Tibial nerve (tissue), 4 donors: Measurements from ENCODE around the gene FBP1. TPM values are rescaled to one million over a fixed set of nuclear protein-coding genes. Genes with fewer than 3 reads are reported as not detected.

Experiments used
- DNase-seq, 2 donors: peaks; one replicate each; pipeline ENCODE4 v3.0.0-alpha.2; 2019; ENCODE audit warnings: low spot score in 2 of 2
- H3K27ac ChIP-seq, 4 donors: fragments of 200-600 bp; sonication (generic) in 3 of 4; one replicate each; pipeline ENCODE4 v1.5.1; 2017 to 2019; ENCODE audit warnings: mild to moderate bottlenecking in 1 of 4
- H3K27me3 ChIP-seq, 2 donors: fragments of 200-600 bp; sonication (generic) in 1 of 2; one replicate each; pipeline versions ENCODE4 v1.5.1 to v1.6.0; 2017 to 2019
- H3K36me3 ChIP-seq, 3 donors: fragments of 200-600 bp; sonication (generic); one replicate each; pipeline ENCODE4 v1.5.1; 2018 to 2019
- H3K4me1 ChIP-seq, 4 donors: fragments of 200-600 bp; sonication (generic) in 3 of 4; one replicate each; pipeline ENCODE4 v1.5.1; 2017 to 2019
- H3K4me3 ChIP-seq, 4 donors: fragments of 200-600 bp; sonication (generic) in 3 of 4; one replicate each; pipeline ENCODE4 v1.5.1; 2017 to 2019; ENCODE audit warnings: mild to moderate bottlenecking in 1 of 4, moderate library complexity in 1 of 4
- H3K9me3 ChIP-seq, 4 donors: fragments of 200-600 bp; sonication (generic) in 3 of 4; one replicate each; pipeline ENCODE4 v1.5.1; 2017 to 2019
- EP300 ChIP-seq, 2 donors: sonication (generic); formaldehyde crosslinking; IDR thresholded peaks; one replicate each; pipeline ENCODE4 v1.6.1; 2017; ENCODE audit warnings: antibody characterized with exemption in 2 of 2, mild to moderate bottlenecking in 1 of 2
- POLR2A ChIP-seq, 2 donors: fragments of 450-650 bp; IDR thresholded peaks; one replicate each; pipeline ENCODE4 v1.6.1; 2017; ENCODE audit warnings: antibody characterized with exemption in 2 of 2, mild to moderate bottlenecking in 2 of 2, moderate library complexity in 2 of 2
- WGBS, 2 donors: methylation state at CpG; one replicate each; pipeline ENCODE4 v1.1.5; 2018; 5-methylcytosine and 5-hydroxymethylcytosine counted together
- total RNA-seq, 4 donors: library from RNA; depleted of rRNA; stranded (reverse); fragments of >200 nt; gene quantifications; one replicate each; pipeline ENCODE4 v1.1.0, GENCODE V29; 2016
- TF ChIP-seq, protein P1 (sequence below), 5 experiments: fragments of 200-600 bp in 3 of 5; fragments of 450-650 bp in 2 of 5; sonication (generic) in 3 of 5; IDR thresholded peaks; one replicate each; pipeline ENCODE4 v1.5.1; 2016 to 2019; ENCODE audit warnings: antibody characterized with exemption in 5 of 5, mild to moderate bottlenecking in 3 of 5, moderate library complexity in 2 of 5

Gene FBP1
- 1 to 10 TPM; 4.8 to 8.6 (median 5.8) TPM for total RNA-seq

DNA sequence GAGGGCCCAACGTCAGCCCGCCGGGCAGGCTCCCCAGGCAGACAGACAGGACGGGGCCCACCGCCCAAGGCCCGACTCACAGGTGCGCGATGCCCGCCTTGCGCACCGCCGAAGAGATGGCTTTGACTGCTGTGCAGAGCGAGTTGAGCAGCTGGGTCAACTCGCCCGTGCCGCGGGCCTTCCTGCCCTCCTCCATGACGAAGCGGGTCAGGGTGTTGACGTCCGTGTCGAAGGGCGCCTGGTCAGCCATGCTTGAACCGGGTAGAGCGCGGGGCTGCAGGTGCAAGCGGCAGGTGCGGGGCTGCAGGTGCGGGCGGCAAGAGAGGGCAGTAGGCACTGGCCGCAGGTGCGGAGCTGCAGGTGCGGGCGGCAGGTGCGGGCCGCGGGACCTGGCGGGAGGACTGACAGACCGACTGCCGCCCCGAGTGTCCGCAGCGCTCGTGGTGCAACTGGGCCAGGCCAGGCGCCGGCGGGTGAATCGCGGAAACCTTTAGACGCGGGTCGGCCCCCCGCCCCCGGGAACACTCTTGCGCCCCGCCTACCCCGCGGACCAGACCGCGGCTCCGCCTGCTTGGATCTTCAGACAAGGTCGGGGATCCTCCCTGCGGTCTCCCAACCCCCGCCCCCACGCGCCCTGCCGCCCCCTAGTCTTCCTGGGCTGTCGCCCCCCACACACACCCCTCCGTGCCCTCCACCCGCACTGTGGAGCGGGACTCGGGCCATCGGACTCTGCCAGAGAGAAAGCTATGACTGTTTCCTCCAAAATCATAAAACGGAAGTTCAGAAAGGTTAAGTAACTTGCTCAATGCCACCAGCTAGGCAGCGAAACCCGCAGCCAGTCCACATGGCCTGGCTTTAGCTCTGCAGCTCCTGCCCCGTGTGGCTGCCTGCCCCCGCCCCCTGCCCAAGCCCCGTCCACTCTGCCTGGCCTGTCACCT lies at the start of gene FBP1:
Gene FBP1, minus strand, starts transcription at position 458 of the 938 bp plus-strand sequence. Its CDS starts 208 bp downstream, at position 250.
- no peak for DNase-seq
- H3K4me3 ChIP-seq: peak within 1 kb of the TSS; percentile 39 to 72 (median 70)
- H3K27ac ChIP-seq: peak within 1 kb of the TSS in 3 of 4 donors; percentile 46 to 74 (median 66)
- peaks cover 0 to 17% (median 8%) of the 10 kb centered on the region in 4 donors for H3K4me1 ChIP-seq
- TF ChIP-seq, protein P1, sequence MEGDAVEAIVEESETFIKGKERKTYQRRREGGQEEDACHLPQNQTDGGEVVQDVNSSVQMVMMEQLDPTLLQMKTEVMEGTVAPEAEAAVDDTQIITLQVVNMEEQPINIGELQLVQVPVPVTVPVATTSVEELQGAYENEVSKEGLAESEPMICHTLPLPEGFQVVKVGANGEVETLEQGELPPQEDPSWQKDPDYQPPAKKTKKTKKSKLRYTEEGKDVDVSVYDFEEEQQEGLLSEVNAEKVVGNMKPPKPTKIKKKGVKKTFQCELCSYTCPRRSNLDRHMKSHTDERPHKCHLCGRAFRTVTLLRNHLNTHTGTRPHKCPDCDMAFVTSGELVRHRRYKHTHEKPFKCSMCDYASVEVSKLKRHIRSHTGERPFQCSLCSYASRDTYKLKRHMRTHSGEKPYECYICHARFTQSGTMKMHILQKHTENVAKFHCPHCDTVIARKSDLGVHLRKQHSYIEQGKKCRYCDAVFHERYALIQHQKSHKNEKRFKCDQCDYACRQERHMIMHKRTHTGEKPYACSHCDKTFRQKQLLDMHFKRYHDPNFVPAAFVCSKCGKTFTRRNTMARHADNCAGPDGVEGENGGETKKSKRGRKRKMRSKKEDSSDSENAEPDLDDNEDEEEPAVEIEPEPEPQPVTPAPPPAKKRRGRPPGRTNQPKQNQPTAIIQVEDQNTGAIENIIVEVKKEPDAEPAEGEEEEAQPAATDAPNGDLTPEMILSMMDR (IDR thresholded peaks at IDR 0.05): no peak
- TF ChIP-seq EP300 (IDR thresholded peaks at IDR 0.05) (no peak), POLR2A (IDR thresholded peaks at IDR 0.05) (no peak)
- H3K27me3 ChIP-seq: peaks cover 0 to 9% of the 10 kb centered on the region in 2 donors
- H3K9me3 ChIP-seq: no peaks in the 10 kb centered on the region
- H3K36me3 ChIP-seq: no peaks in the 10 kb centered on the region
- 2 to 16% methylated on average over 22 to 68 of the region's 79 CpGs for WGBS, 2 donors

DNA sequence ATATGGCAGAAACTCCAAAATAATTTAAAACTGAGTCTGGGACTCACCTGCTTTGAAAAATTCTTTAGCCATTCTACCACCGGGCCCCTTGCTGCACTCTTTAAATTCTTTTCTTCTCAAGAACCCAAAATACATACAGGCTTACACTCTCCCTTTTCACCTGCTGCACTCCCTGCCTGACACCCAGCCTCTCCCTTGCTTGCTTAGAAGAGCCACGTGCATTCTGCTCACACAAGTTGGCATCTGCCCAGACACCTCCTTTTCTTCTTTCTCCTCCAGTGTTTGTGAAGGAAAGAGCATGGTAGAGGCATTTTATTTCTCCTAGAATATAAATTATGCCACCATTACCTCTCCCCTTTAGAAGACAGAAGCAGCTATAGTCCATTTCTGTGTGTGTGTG lies 48.1 kb upstream of the FBP1 start:
- TF ChIP-seq EP300 (IDR thresholded peaks at IDR 0.05): no peak
- TF ChIP-seq, protein P1 (IDR thresholded peaks at IDR 0.05): no peak
- TF ChIP-seq POLR2A (IDR thresholded peaks at IDR 0.05): no peak
- H3K27me3 ChIP-seq: no peaks in the 10 kb centered on the region
- no peak overlapping the region for H3K27ac ChIP-seq
- H3K36me3 ChIP-seq: no peaks in the 10 kb centered on the region
- no peak overlapping the region for H3K4me3 ChIP-seq
- H3K9me3 ChIP-seq: no peaks in the 10 kb centered on the region
- 68 to 70% methylated on average over 2 of the region's 2 CpGs for WGBS, 2 donors
- no peak for DNase-seq
- H3K4me1 ChIP-seq: peaks cover 0 to 2% (median 0%) of the 10 kb centered on the region in 4 donors

DNA sequence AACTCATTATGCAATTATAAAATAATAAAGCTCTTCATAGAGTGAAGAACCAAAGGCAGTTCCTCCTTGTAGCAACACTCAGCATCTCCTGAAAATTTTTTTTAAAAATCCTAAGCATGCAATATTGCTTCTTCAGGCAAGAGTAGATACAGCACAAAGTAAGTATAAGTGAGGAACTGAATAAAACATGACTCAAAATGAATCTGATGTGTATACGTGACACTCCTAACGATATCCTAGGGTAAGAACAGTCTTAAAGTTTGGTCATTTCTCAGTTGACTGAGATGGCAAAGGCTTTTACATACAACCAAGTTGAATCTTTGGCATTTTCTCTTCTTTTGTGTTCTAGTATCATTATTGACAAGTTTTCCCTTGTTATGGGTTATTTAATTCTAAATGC lies 46.0 kb upstream of the FBP1 start:
- H3K4me1 ChIP-seq: peaks cover 0 to 9% (median 0%) of the 10 kb centered on the region in 4 donors
- TF ChIP-seq, protein P1 (IDR thresholded peaks at IDR 0.05): no peak
- TF ChIP-seq POLR2A (IDR thresholded peaks at IDR 0.05) (no peak), EP300 (IDR thresholded peaks at IDR 0.05) (no peak)

DNA sequence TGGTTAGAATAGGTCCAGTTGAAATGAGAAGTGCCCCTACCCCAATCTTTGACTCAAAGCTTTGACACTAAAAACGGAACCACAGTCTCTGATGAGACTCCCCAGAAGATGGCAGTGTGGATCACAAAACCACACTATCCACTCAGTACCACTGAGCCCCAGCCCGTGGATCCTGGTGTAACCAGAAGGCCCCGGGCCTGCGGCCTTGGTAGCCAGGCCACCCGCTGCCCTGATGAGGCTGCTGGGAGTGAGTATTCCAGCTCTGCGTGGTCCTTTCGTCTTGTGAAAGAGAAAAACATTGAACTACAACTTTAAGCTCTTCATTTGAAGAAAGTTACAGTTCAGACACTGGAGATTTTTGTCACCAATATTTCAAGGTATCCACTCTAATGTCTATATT lies 42.2 kb upstream of the FBP1 start:
- H3K27me3 ChIP-seq: no peaks in the 10 kb centered on the region
- peak; percentile 66 to 89 for DNase-seq
- TF ChIP-seq, protein P1 (IDR thresholded peaks at IDR 0.05): peak; percentile 54 to 88 (median 72)
- peak in 1 of 2 donors; percentile 61 for TF ChIP-seq EP300 (IDR thresholded peaks at IDR 0.05)
- no peak for TF ChIP-seq POLR2A (IDR thresholded peaks at IDR 0.05)
- peaks cover 0 to 12% (median under 1%) of the 10 kb centered on the region in 4 donors for H3K4me1 ChIP-seq
- H3K9me3 ChIP-seq: no peaks in the 10 kb centered on the region
- H3K36me3 ChIP-seq: no peaks in the 10 kb centered on the region
- 6 to 7% methylated on average over 7 of the region's 7 CpGs for WGBS, 2 donors
- peak overlapping the region; percentile 32 to 71 (median 48) for H3K27ac ChIP-seq
- no peak overlapping the region for H3K4me3 ChIP-seq

More for the DNA sequence above, 46.0 kb upstream of the FBP1 start:
- WGBS, 2 donors: 94 to 96% methylated on average over 2 of the region's 2 CpGs
- H3K36me3 ChIP-seq: no peaks in the 10 kb centered on the region
- no peak for DNase-seq
- no peaks in the 10 kb centered on the region for H3K9me3 ChIP-seq
- no peak overlapping the region for H3K27ac ChIP-seq
- no peak overlapping the region for H3K4me3 ChIP-seq
- H3K27me3 ChIP-seq: no peaks in the 10 kb centered on the region

DNA sequence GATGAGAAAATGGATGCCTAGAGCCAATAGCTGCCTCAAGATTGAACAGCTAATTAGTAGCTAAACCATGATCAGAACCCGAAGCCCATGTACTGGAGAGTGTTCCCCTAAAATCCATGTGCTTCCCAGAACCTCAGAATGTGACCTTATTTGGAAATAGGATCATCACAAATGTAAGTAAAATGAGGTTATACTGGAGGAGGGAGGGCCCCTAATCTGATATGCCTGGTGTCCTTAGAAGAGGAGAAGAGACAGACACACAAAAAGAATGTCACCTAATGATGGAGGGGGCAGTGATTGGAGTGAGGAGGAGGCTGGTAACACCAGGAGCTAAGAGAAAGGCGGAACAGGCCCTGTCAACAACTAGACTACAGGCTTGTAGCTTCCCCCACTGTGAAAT lies 41.3 kb upstream of the FBP1 start:
- Histone ChIP-seq H3K9me3 (no peaks in the 10 kb centered on the region), H3K4me1 (peaks cover 0 to 18% (median 5%) of the 10 kb centered on the region in 4 donors)
- DNase-seq: no peak

More for the DNA sequence above, 41.3 kb upstream of the FBP1 start:
- Histone ChIP-seq H3K4me3 (no peak overlapping the region), H3K36me3 (no peaks in the 10 kb centered on the region), H3K27me3 (no peaks in the 10 kb centered on the region), H3K27ac (peak overlapping the region in 1 of 4 donors; percentile 64)
- 81 to 86% methylated on average over 2 of the region's 2 CpGs for WGBS, 2 donors
- TF ChIP-seq, protein P1 (IDR thresholded peaks at IDR 0.05): no peak
